Ascending aorta (tissue), 2 donors: Measurements from ENCODE around the gene SEMA3F. TPM values are rescaled to one million over a fixed set of nuclear protein-coding genes. Genes with fewer than 3 reads are reported as not detected.

Experiments used
- DNase-seq, 2 donors: peaks; one replicate each; pipeline ENCODE4 v3.0.0-alpha.2; 2019; ENCODE audit warnings: low spot score in 2 of 2
- H3K27ac ChIP-seq, 2 donors: fragments of 200-600 bp; sonication (generic); one replicate each; pipeline ENCODE4 v1.5.1; 2016 to 2017; ENCODE audit warnings: mild to moderate bottlenecking in 1 of 2
- H3K27me3 ChIP-seq: fragments of 200-600 bp; sonication (generic); one replicate; pipeline ENCODE4 v1.5.1; 2017
- H3K36me3 ChIP-seq, 2 donors: fragments of 200-600 bp; sonication (generic); one replicate each; pipeline ENCODE4 v1.5.1; 2016
- H3K4me1 ChIP-seq, 2 donors: fragments of 200-600 bp; sonication (generic); one replicate each; pipeline ENCODE4 v1.5.1; 2016 to 2017; ENCODE audit warnings: mild to moderate bottlenecking in 1 of 2
- H3K4me3 ChIP-seq, 2 donors: fragments of 200-600 bp; sonication (generic); one replicate each; pipeline ENCODE4 v1.5.1; 2016 to 2017; ENCODE audit warnings: mild to moderate bottlenecking in 1 of 2
- H3K9me3 ChIP-seq, 2 donors: fragments of 200-600 bp; sonication (generic); one replicate each; pipeline ENCODE4 v1.5.1; 2016
- CTCF ChIP-seq, 3 experiments: fragments of 200-600 bp in 2 of 3; fragments of 450-650 bp in 1 of 3; sonication (generic) in 2 of 3; IDR thresholded peaks; one replicate each; pipeline ENCODE4 v1.5.1; 2016 to 2019; ENCODE audit warnings: antibody characterized with exemption in 3 of 3, mild to moderate bottlenecking in 1 of 3, moderate library complexity in 1 of 3
- intact Hi-C: fragments of 100-400 bp; cut with DNase I; formaldehyde crosslinking; loops from one replicate; pipeline ENCODE4 v1.15.1; 2023
- total RNA-seq: library from RNA; depleted of rRNA; stranded (reverse); fragments of >200 nt; gene quantifications from one replicate; pipeline ENCODE4 v1.1.0, GENCODE V29; 2016

The SEMA3F gene
- total RNA-seq, 1 donor from 2014 or later: 75.0 TPM

- peak overlapping the region; percentile 96 to 97 for H3K4me3 ChIP-seq
- H3K4me1 ChIP-seq: peaks cover 27 to 30% of the 10 kb centered on the region in 2 donors
- no peaks in the 10 kb centered on the region for H3K27me3 ChIP-seq
- H3K36me3 ChIP-seq: peaks cover 5 to 10% of the 10 kb centered on the region in 2 donors
- intact Hi-C loops: no loop called here
- peak overlapping the region; percentile 92 to 95 for H3K27ac ChIP-seq
- no peak for DNase-seq
- no peak for TF ChIP-seq CTCF (IDR thresholded peaks at IDR 0.05)
- H3K9me3 ChIP-seq: no peaks in the 10 kb centered on the region
Measured at GRCh38 chr3:50236484-50237132, 81.5 kb downstream of the SEMA3F start.

GRCh38 chr3:50237133-50237651 lies 82.1 kb downstream of the SEMA3F start:
- Histone ChIP-seq H3K9me3 (no peaks in the 10 kb centered on the region), H3K27me3 (no peaks in the 10 kb centered on the region), H3K4me1 (peaks cover 30 to 36% of the 10 kb centered on the region in 2 donors), H3K4me3 (peak overlapping the region; percentile 96 to 97), H3K27ac (peak overlapping the region; percentile 92 to 95), H3K36me3 (peaks cover 8 to 10% of the 10 kb centered on the region in 2 donors)
- no peak for TF ChIP-seq CTCF (IDR thresholded peaks at IDR 0.05)
- DNase-seq: no peak
- intact Hi-C loops: no loop called here

GRCh38 chr3:50237754-50238548 lies 82.8 kb downstream of the SEMA3F start:
- peaks cover 9 to 10% of the 10 kb centered on the region in 2 donors for H3K36me3 ChIP-seq
- H3K9me3 ChIP-seq: no peaks in the 10 kb centered on the region
- H3K27me3 ChIP-seq: no peaks in the 10 kb centered on the region
- intact Hi-C loops: loop anchor here (1.0 to 2.0 kb wide), 2 partner anchors 8 to 27 kb away; no protein-coding TSS in a partner anchor
- H3K27ac ChIP-seq: peak overlapping the region; percentile 92 to 95
- no peak for TF ChIP-seq CTCF (IDR thresholded peaks at IDR 0.05)
- H3K4me3 ChIP-seq: peak overlapping the region; percentile 96 to 97
- peak; percentile 72 to 96 for DNase-seq
- peaks cover 33 to 44% of the 10 kb centered on the region in 2 donors for H3K4me1 ChIP-seq

DNA sequence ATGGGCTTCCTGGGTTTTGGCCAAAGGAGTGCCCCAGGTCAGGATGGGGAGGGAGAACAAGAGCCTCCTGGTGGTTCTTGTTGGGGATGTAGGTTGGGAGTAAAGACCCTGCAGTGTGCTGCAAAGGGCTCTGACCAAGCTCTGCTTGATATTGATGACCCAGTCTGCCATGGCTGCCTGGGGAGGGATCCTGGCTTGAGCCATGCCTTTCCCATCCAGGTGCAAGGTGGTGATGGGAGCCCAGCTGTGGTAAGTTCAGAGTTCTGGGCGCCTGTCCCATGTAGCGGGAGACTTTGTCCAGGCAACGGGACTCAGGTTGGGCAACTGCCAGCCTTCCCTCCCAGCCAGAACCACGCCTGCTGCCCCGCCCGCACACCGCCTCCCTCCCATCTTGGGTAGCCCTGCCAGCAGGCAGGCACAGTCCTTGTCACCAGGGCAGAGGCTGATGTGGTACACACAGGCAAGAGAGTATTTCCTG lies 83.5 kb downstream of the SEMA3F start:
- H3K36me3 ChIP-seq: peaks cover 9 to 10% of the 10 kb centered on the region in 2 donors

More for the DNA sequence above, 83.5 kb downstream of the SEMA3F start:
- H3K4me3 ChIP-seq: peak overlapping the region; percentile 96 to 97
- H3K27me3 ChIP-seq: no peaks in the 10 kb centered on the region
- H3K4me1 ChIP-seq: peaks cover 36 to 48% of the 10 kb centered on the region in 2 donors
- peak overlapping the region; percentile 92 to 95 for H3K27ac ChIP-seq
- DNase-seq: peak; percentile 66 to 93
- intact Hi-C loops: loop anchor here (1.0 to 2.0 kb wide), 2 partner anchors 8 to 26 kb away; no protein-coding TSS in a partner anchor
- TF ChIP-seq CTCF (IDR thresholded peaks at IDR 0.05): no peak
- H3K9me3 ChIP-seq: no peaks in the 10 kb centered on the region

Other genes starting within 250 kb of the SEMA3F start
- 13.0 TPM for gene MON1A, start 225.5 kb upstream of the SEMA3F start, total RNA-seq
- gene RBM6, start 215.2 kb upstream of the SEMA3F start, total RNA-seq: 84.7 TPM
- 105 TPM for gene RBM5, start 66.4 kb upstream of the SEMA3F start, total RNA-seq
- 4.7 TPM for gene GNAT1, start 36.3 kb downstream of the SEMA3F start, total RNA-seq
- not detected for gene SLC38A3, start 49.9 kb downstream of the SEMA3F start, total RNA-seq
- 283 TPM for gene GNAI2, start 80.9 kb downstream of the SEMA3F start, total RNA-seq
- 24.2 TPM for gene SEMA3B, start 113.8 kb downstream of the SEMA3F start, total RNA-seq
- not detected for gene LSMEM2, start 123.8 kb downstream of the SEMA3F start, total RNA-seq
- gene IFRD2, start 137.1 kb downstream of the SEMA3F start, total RNA-seq: 231 TPM
- gene HYAL3, start 144.1 kb downstream of the SEMA3F start, total RNA-seq: not detected
- gene NAA80, start 144.1 kb downstream of the SEMA3F start, total RNA-seq: 38.8 TPM
- gene HYAL1, start 148.2 kb downstream of the SEMA3F start, total RNA-seq: 49.5 TPM
- 449 TPM for gene HYAL2, start 167.4 kb downstream of the SEMA3F start, total RNA-seq
- 25.4 TPM for gene TUSC2, start 172.9 kb downstream of the SEMA3F start, total RNA-seq
- gene RASSF1, start 185.5 kb downstream of the SEMA3F start, total RNA-seq: 34.9 TPM
- not detected for gene ZMYND10, start 190.4 kb downstream of the SEMA3F start, total RNA-seq
- 37.8 TPM for gene NPRL2, start 195.5 kb downstream of the SEMA3F start, total RNA-seq
- 20.2 TPM for gene CYB561D2, start 195.5 kb downstream of the SEMA3F start, total RNA-seq
- 55.7 TPM for gene TMEM115, start 204.2 kb downstream of the SEMA3F start, total RNA-seq